Testis (tissue), 2 donors: ENCODE data around the gene PSTPIP1.

ENCODE experiments used
- CTCF ChIP-seq, 3 experiments: fragments of 450-650 bp in 2 of 3; fragments of 200-600 bp in 1 of 3; sonication (generic) in 1 of 3; IDR thresholded peaks; one replicate each; pipeline ENCODE4 v1.5.1; 2016 to 2019; ENCODE audit warnings: antibody characterized with exemption in 3 of 3, mild to moderate bottlenecking in 2 of 3, moderate library complexity in 1 of 3
- POLR2A ChIP-seq: fragments of 450-650 bp; IDR thresholded peaks from one replicate; pipeline ENCODE4 v1.6.1; 2017; ENCODE audit warnings: antibody characterized with exemption, mild to moderate bottlenecking, moderate library complexity

- TF ChIP-seq CTCF (IDR thresholded peaks at IDR 0.05), result no peak
- no peak for TF ChIP-seq POLR2A
Measured at GRCh38 chr15:77048135-77048876, 53.4 kb downstream of the PSTPIP1 start.
